H1 (cell line): ENCODE results near the gene BAZ1B. TPM values are rescaled to one million over a fixed set of nuclear protein-coding genes. Genes with fewer than 3 reads are reported as not detected.

Experiments used
- CTCF ChIA-PET: fragments of 300-600 bp; sonication (Branson Sonifier 250); formaldehyde crosslinking; loops from one replicate; lab custom pipeline; 2021; ENCODE audit not compliant: partially characterized antibody; lab: Charles Lee
- POLR2A ChIA-PET: fragments of 300-600 bp; sonication (Branson Sonifier 250); formaldehyde crosslinking; loops from one replicate; lab custom pipeline; 2021; ENCODE audit warnings: inconsistent platforms; ENCODE audit not compliant: partially characterized antibody; lab: Charles Lee
- DNase-seq, 2 experiments: peaks; one replicate each; pipeline versions ENCODE4 v3.0.0 to v3.0.0-alpha.2; 2010 to 2022; ENCODE audit warnings: low spot score in 2 of 2, low read depth in 1 of 2, mixed read lengths in 1 of 2
- FAIRE-seq: peaks from 2 replicates; lab custom pipeline; 2011; peaks lifted over from hg19 to GRCh38; lab: Jason Lieb, UNC
- H2AFZ ChIP-seq: 2 replicates; pipeline ENCODE4 v1.8.1; 2012; ENCODE audit warnings: low read length, inconsistent platforms
- H2AK5ac ChIP-seq: 2 replicates; pipeline ENCODE4 v1.6.1; 2013; ENCODE audit warnings: low read depth, low read length
- H2BK120ac ChIP-seq: replicated peaks from 2 replicates; pipeline ENCODE3; 2013; ENCODE audit warnings: low read depth, low read length, inconsistent platforms
- H2BK12ac ChIP-seq: 2 replicates; pipeline ENCODE4 v1.6.1; 2013; ENCODE audit warnings: low read depth, low read length
- H2BK15ac ChIP-seq: 2 replicates; pipeline ENCODE4 v1.6.1; 2013; ENCODE audit warnings: low read length
- H2BK20ac ChIP-seq: 2 replicates; pipeline ENCODE4 v1.6.1; 2013; ENCODE audit warnings: low read length
- H2BK5ac ChIP-seq: 2 replicates; pipeline ENCODE4 v1.6.1; 2013; ENCODE audit warnings: low read depth, low read length
- H3K14ac ChIP-seq: 2 replicates; pipeline ENCODE4 v1.6.1; 2013; ENCODE audit warnings: inconsistent platforms; ENCODE audit not compliant: insufficient read length
- H3K18ac ChIP-seq: 2 replicates; pipeline ENCODE4 v1.6.1; 2013; ENCODE audit warnings: low read length; ENCODE audit errors: extremely low read depth
- H3K23ac ChIP-seq: 2 replicates; pipeline ENCODE4 v1.6.1; 2013; ENCODE audit warnings: inconsistent platforms; ENCODE audit not compliant: insufficient read length
- H3K23me2 ChIP-seq: 2 replicates; pipeline ENCODE4 v1.6.1; 2013; ENCODE audit warnings: low read depth, low read length
- H3K27ac ChIP-seq: 2 replicates; pipeline ENCODE4 v1.6.1; 2011; ENCODE audit warnings: low read depth, low read length, inconsistent platforms
- H3K27me3 ChIP-seq, 4 experiments: replicated peaks in 1 of 4; 1 replicate in 1 of 4; 2 replicates in 3 of 4; pipeline versions ENCODE4 v1.6.1 to v1.8.1; 2011 to 2013; ENCODE audit warnings: low read length in 3 of 4, mild to moderate bottlenecking in 3 of 4, inconsistent platforms in 2 of 4, mixed read lengths in 2 of 4, moderate library complexity in 1 of 4; ENCODE audit not compliant: control insufficient read depth in 3 of 4, insufficient read depth in 3 of 4; ENCODE audit errors: extremely low read depth in 1 of 4
- H3K36me3 ChIP-seq, 4 experiments: 2 replicates each; pipeline versions ENCODE4 v1.6.1 to v1.8.1; 2011 to 2013; ENCODE audit warnings: mild to moderate bottlenecking in 4 of 4, low read length in 3 of 4, moderate library complexity in 2 of 4, control low read depth in 1 of 4, inconsistent platforms in 1 of 4; ENCODE audit not compliant: insufficient read depth in 4 of 4, control insufficient read depth in 2 of 4
- H3K4ac ChIP-seq: replicated peaks from 2 replicates; pipeline ENCODE3; 2013; ENCODE audit warnings: low read length, low read depth, mixed read lengths, inconsistent platforms; ENCODE audit not compliant: insufficient read length
- H3K4me1 ChIP-seq, 4 experiments: replicated peaks in 1 of 4; 1 replicate in 1 of 4; 2 replicates in 3 of 4; pipeline versions ENCODE4 v1.6.1 to v1.8.1; 2011 to 2013; ENCODE audit warnings: low read length in 3 of 4, inconsistent platforms in 2 of 4, mixed read lengths in 1 of 4; ENCODE audit not compliant: insufficient read depth in 4 of 4, control insufficient read depth in 3 of 4
- H3K4me2 ChIP-seq, 2 experiments: 2 replicates each; pipeline versions ENCODE4 v1.6.1 to v1.8.1; 2011 to 2013; ENCODE audit warnings: low read depth in 2 of 2, low read length in 2 of 2, control low read depth in 1 of 2, inconsistent platforms in 1 of 2, mild to moderate bottlenecking in 1 of 2; ENCODE audit not compliant: insufficient read depth in 1 of 2
- H3K4me3 ChIP-seq, 4 experiments: fragments of 200-600, 300-600 bp in 1 of 4; sonication (generic), shearing (Covaris generic), sonication (Bioruptor Twin) in 1 of 4; 2 replicates each; pipeline versions ENCODE4 v1.5.1 to v1.8.1; 2011 to 2016; ENCODE audit warnings: low read length in 4 of 4, low read depth in 3 of 4, control low read depth in 2 of 4, inconsistent platforms in 2 of 4, mild to moderate bottlenecking in 2 of 4, mixed read lengths in 1 of 4, moderate library complexity in 1 of 4; ENCODE audit not compliant: insufficient read depth in 2 of 4; ENCODE audit errors: extremely low read depth in 1 of 4
- H3K56ac ChIP-seq: replicated peaks from 2 replicates; pipeline ENCODE3; 2013; ENCODE audit warnings: low read depth, mild to moderate bottlenecking, mixed read lengths, low read length, inconsistent platforms; ENCODE audit not compliant: insufficient read length
- H3K79me1 ChIP-seq: 2 replicates; pipeline ENCODE4 v1.6.1; 2013; ENCODE audit warnings: low read depth, low read length, control low read depth
- H3K79me2 ChIP-seq, 2 experiments: 2 replicates each; pipeline versions ENCODE4 v1.6.1 to v1.8.1; 2012 to 2013; ENCODE audit warnings: low read length in 2 of 2, mild to moderate bottlenecking in 2 of 2, inconsistent platforms in 1 of 2; ENCODE audit not compliant: insufficient read depth in 2 of 2, control insufficient read depth in 1 of 2
- H3K9ac ChIP-seq, 4 experiments: replicated peaks in 1 of 4; 1 replicate in 1 of 4; 2 replicates in 3 of 4; pipeline versions ENCODE4 v1.6.1 to v1.8.1; 2011 to 2013; ENCODE audit warnings: low read depth in 3 of 4, low read length in 3 of 4, control low read depth in 2 of 4, mild to moderate bottlenecking in 2 of 4, moderate library complexity in 2 of 4, inconsistent platforms in 1 of 4; ENCODE audit errors: extremely low read depth in 1 of 4
- H3K9me3 ChIP-seq, 2 experiments: 2 replicates each; pipeline versions ENCODE4 v1.6.1 to v1.8.1; 2012 to 2013; ENCODE audit warnings: mild to moderate bottlenecking in 2 of 2, moderate library complexity in 2 of 2, control low read depth in 1 of 2, inconsistent platforms in 1 of 2, low read depth in 1 of 2, low read length in 1 of 2, mixed read lengths in 1 of 2; ENCODE audit not compliant: insufficient read depth in 2 of 2
- H4K20me1 ChIP-seq, 2 experiments: replicated peaks in 1 of 2; 2 replicates each; pipeline versions ENCODE3 to v1.8.1; 2011 to 2013; ENCODE audit warnings: inconsistent platforms in 2 of 2, low read length in 2 of 2, mild to moderate bottlenecking in 1 of 2; ENCODE audit not compliant: insufficient read depth in 2 of 2, control insufficient read depth in 1 of 2
- H4K5ac ChIP-seq: 2 replicates; pipeline ENCODE4 v1.6.1; 2013; ENCODE audit warnings: low read length, low read depth, mixed read lengths, inconsistent platforms; ENCODE audit not compliant: insufficient read length
- H4K8ac ChIP-seq: 2 replicates; pipeline ENCODE4 v1.8.0; 2013; ENCODE audit warnings: mild to moderate bottlenecking, moderate library complexity, low read length, inconsistent platforms; ENCODE audit not compliant: insufficient read depth; ENCODE audit errors: extremely low read depth
- H4K91ac ChIP-seq: replicated peaks from 2 replicates; pipeline ENCODE3; 2013; ENCODE audit warnings: low read length, mixed read lengths, inconsistent platforms; ENCODE audit not compliant: insufficient read length
- BRCA1 ChIP-seq: IDR thresholded peaks from 2 replicates; pipeline ENCODE4 v1.6.1; 2012; ENCODE audit warnings: low read depth, low read length, improper control_type of control experiment
- CBX8 ChIP-seq: fragments of 300-800, 300-1000 bp; sonication (generic); IDR thresholded peaks from 2 replicates; pipeline ENCODE4 v1.7.1; 2016; ENCODE audit warnings: low read depth, low read length, borderline replicate concordance
- E2F6 ChIP-seq: IDR thresholded peaks from 2 replicates; pipeline ENCODE4 v1.6.1; 2012; ENCODE audit warnings: inconsistent platforms
- EZH2 ChIP-seq: fragments of 200-600 bp; sonication (generic); IDR thresholded peaks from 2 replicates; pipeline ENCODE4 v1.7.1; 2012; ENCODE audit warnings: low read depth, mild to moderate bottlenecking, moderate library complexity, low read length, inconsistent platforms; ENCODE audit not compliant: severe bottlenecking
- MAFK ChIP-seq: IDR thresholded peaks from 2 replicates; pipeline ENCODE4 v1.6.1; 2012; ENCODE audit warnings: low read depth, mild to moderate bottlenecking, improper control_type of control experiment, low read length
- PHF8 ChIP-seq: fragments of 200-600 bp; sonication (generic); conservative IDR thresholded peaks from 2 replicates; pipeline ENCODE4 v1.7.1; 2012; ENCODE audit warnings: low read depth, mild to moderate bottlenecking, inconsistent platforms, low read length, moderate library complexity
- RBBP5 ChIP-seq: IDR thresholded peaks from 2 replicates; pipeline ENCODE4 v1.7.1; 2012; ENCODE audit warnings: low read depth, mild to moderate bottlenecking, inconsistent platforms, low read length, moderate library complexity, borderline replicate concordance
- SRF ChIP-seq: IDR thresholded peaks from 2 replicates; pipeline ENCODE4 v1.6.1; 2011; ENCODE audit warnings: mild to moderate bottlenecking, low read depth, low read length, moderate library complexity
- SUZ12 ChIP-seq: fragments of 200-600 bp; sonication (generic); IDR thresholded peaks from 2 replicates; pipeline ENCODE4 v1.6.1; 2012; ENCODE audit warnings: mild to moderate bottlenecking, inconsistent platforms, low read length, moderate library complexity, mixed read lengths
- TBP ChIP-seq: IDR thresholded peaks from 2 replicates; pipeline ENCODE4 v1.6.1; 2011; ENCODE audit warnings: low read depth, low read length, improper control_type of control experiment
- TEAD4 ChIP-seq: IDR thresholded peaks from 2 replicates; pipeline ENCODE4 v1.6.1; 2012; ENCODE audit warnings: low read depth, low read length, inconsistent platforms, mixed read lengths
- WGBS, 2 experiments: shearing (Covaris generic) in 1 of 2; methylation state at CpG; one replicate each; pipeline versions ENCODE4 v1.1.6 to v1.1.7; 2013 to 2015; ENCODE audit warnings: low lambda C conversion rate in 2 of 2, mixed read lengths in 2 of 2, inconsistent platforms in 1 of 2, low coverage in 1 of 2, missing lambda C conversion rate in 1 of 2; ENCODE audit not compliant: insufficient replicate concordance in 2 of 2, insufficient coverage in 1 of 2, insufficient read length in 1 of 2; ENCODE audit errors: extremely low coverage in 1 of 2, missing lambda C conversion rate in 1 of 2; 5-methylcytosine and 5-hydroxymethylcytosine counted together
- polyA plus RNA-seq, 7 experiments: library from polyadenylated mRNA; depleted of rRNA in 3 of 7; stranded (reverse) in 5 of 7; unstranded in 2 of 7; fragments of >200 nt in 5 of 7; fragments of 200-250 nt in 2 of 7; gene quantifications; 1 replicate in 5 of 7; 2 replicates in 1 of 7; 4 replicates in 1 of 7; pipeline versions ENCODE4 v1.2.1 to v1.2.3, GENCODE V29; 2011 to 2013; ENCODE audit warnings: missing spikeins in 2 of 7, mixed read lengths in 2 of 7
- total RNA-seq: library from RNA; stranded (reverse); fragmentation: NEBNext Ultra II Directional; extraction: Animal tissue kit (Norgen Biotek cat#: 25700); gene quantifications from 2 replicates; pipeline ENCODE4 v1.2.1, GENCODE V29; 2021

The BAZ1B gene
- total and polyA plus RNA-seq, 2 of the 8 experiments (the other 6 are each of a cell fraction or from before 2014, with no cell fraction given) = 21.0 to 86.8 TPM

GRCh38 chr7:73532224-73532623 lies 10.1 kb upstream of the BAZ1B start:
- H3K79me1 ChIP-seq = no peaks in the 10 kb centered on the region
- H4K20me1 ChIP-seq = no peaks in the 10 kb centered on the region
- no peak overlapping the region for H2BK20ac ChIP-seq
- H3K27ac ChIP-seq = no peak overlapping the region
- H3K4ac ChIP-seq = no peak overlapping the region
- H3K9me3 ChIP-seq = no peaks in the 10 kb centered on the region
- H3K14ac ChIP-seq = no peak overlapping the region
- no peak overlapping the region for H4K91ac ChIP-seq
- no peak overlapping the region for H3K56ac ChIP-seq
- H2BK12ac ChIP-seq = no peak overlapping the region
- ChIA-PET CTCF (no interaction called here), POLR2A (interaction anchor here (0.8 to 4.3 kb wide), 2 partner anchors 10 to 26 kb away, joined by 3 to 32 read pairs; partner anchors contain the start of gene BAZ1B)
- no peaks in the 10 kb centered on the region for H3K79me2 ChIP-seq
- DNase-seq (no peak), FAIRE-seq (no peak)
- no peak overlapping the region for H3K9ac ChIP-seq
- H2AFZ ChIP-seq = no peak overlapping the region
- H2BK120ac ChIP-seq = no peak overlapping the region
- H3K4me2 ChIP-seq = no peak overlapping the region
- 92% methylated on average over 6 of the region's 6 CpGs; no CpG with 5 or more reads in 1 of the 2 experiments for WGBS, 2 experiments
- H2AK5ac ChIP-seq = no peak overlapping the region
- no peak overlapping the region for H3K18ac ChIP-seq
- no peak overlapping the region for H3K4me3 ChIP-seq
- H2BK15ac ChIP-seq = no peak overlapping the region
- no peaks in the 10 kb centered on the region for H3K23me2 ChIP-seq
- TF ChIP-seq TEAD4 (no peak), MAFK (no peak), RBBP5 (no peak), CBX8 (no peak), PHF8 (no peak), E2F6 (no peak), SUZ12 (no peak), TBP (no peak), SRF (no peak), BRCA1 (no peak), EZH2 (no peak)
- H3K27me3 ChIP-seq = no peaks in the 10 kb centered on the region
- no peak overlapping the region for H4K8ac ChIP-seq
- H3K4me1 ChIP-seq = no peaks in the 10 kb centered on the region
- no peak overlapping the region for H2BK5ac ChIP-seq
- no peak overlapping the region for H3K23ac ChIP-seq
- H3K36me3 ChIP-seq = peaks cover 3 to 12% (median 6%) of the 10 kb centered on the region in 4 experiments; a peak in 4 of 8 replicates
- no peak overlapping the region for H4K5ac ChIP-seq
